Thyroid gland (tissue), 4 donors: Measurements from ENCODE around the gene FGFBP1. TPM values are rescaled to one million over a fixed set of nuclear protein-coding genes. Genes with fewer than 3 reads are reported as not detected.

ENCODE experiments used
- DNase-seq, 2 donors: peaks; one replicate each; pipeline ENCODE4 v3.0.0-alpha.2; 2019
- H3K27ac ChIP-seq, 3 donors: fragments of 200-600 bp; sonication (generic); 1 replicate in 2 of 3; 2 replicates in 1 of 3; pipeline ENCODE4 v1.5.1; 2016 to 2019; ENCODE audit warnings: mild to moderate bottlenecking in 1 of 3, moderate library complexity in 1 of 3
- H3K27me3 ChIP-seq: fragments of 200-600 bp; sonication (generic); one replicate; pipeline ENCODE4 v1.5.1; 2019
- H3K36me3 ChIP-seq, 2 donors: fragments of 200-600 bp; sonication (generic); one replicate each; pipeline ENCODE4 v1.5.1; 2016 to 2019
- H3K4me1 ChIP-seq, 2 donors: fragments of 200-600 bp; sonication (generic); one replicate each; pipeline ENCODE4 v1.5.1; 2017 to 2019
- H3K4me3 ChIP-seq, 3 donors: fragments of 200-600 bp; sonication (generic); replicated peaks in 1 of 3; 1 replicate in 2 of 3; 2 replicates in 1 of 3; pipeline ENCODE4 v1.5.1; 2016; ENCODE audit warnings: mild to moderate bottlenecking in 1 of 3
- H3K9me3 ChIP-seq: fragments of 200-600 bp; sonication (generic); one replicate; pipeline ENCODE4 v1.5.1; 2017
- POLR2A ChIP-seq, 2 donors: fragments of 450-650 bp; IDR thresholded peaks; one replicate each; pipeline ENCODE4 v1.6.1; 2017; ENCODE audit warnings: antibody characterized with exemption in 2 of 2, mild to moderate bottlenecking in 2 of 2, moderate library complexity in 1 of 2
- WGBS, 2 donors: methylation state at CpG; one replicate each; pipeline ENCODE4 v1.1.5; 2017; 5-methylcytosine and 5-hydroxymethylcytosine counted together
- intact Hi-C: fragments of 100-400 bp; cut with DNase I; formaldehyde crosslinking; loops from one replicate; pipeline ENCODE4 v1.15.1; 2023
- total RNA-seq, 4 donors: library from RNA; depleted of rRNA; stranded (reverse); fragments of >200 nt; gene quantifications; one replicate each; pipeline ENCODE4 v1.2.3, GENCODE V29; 2016
- TF ChIP-seq, protein P1 (sequence below), 6 experiments: fragments of 200-600 bp in 3 of 6; fragments of 450-650 bp in 3 of 6; sonication (generic) in 3 of 6; IDR thresholded peaks; one replicate each; pipeline ENCODE4 v1.5.1; 2016 to 2019; ENCODE audit warnings: antibody characterized with exemption in 6 of 6, mild to moderate bottlenecking in 2 of 6, inconsistent platforms in 1 of 6, moderate library complexity in 1 of 6

Gene FGFBP1
- total RNA-seq, 4 donors from 2014 or later, result 0.22 to 2.3 (median 0.44) TPM; not detected in 1

DNA sequence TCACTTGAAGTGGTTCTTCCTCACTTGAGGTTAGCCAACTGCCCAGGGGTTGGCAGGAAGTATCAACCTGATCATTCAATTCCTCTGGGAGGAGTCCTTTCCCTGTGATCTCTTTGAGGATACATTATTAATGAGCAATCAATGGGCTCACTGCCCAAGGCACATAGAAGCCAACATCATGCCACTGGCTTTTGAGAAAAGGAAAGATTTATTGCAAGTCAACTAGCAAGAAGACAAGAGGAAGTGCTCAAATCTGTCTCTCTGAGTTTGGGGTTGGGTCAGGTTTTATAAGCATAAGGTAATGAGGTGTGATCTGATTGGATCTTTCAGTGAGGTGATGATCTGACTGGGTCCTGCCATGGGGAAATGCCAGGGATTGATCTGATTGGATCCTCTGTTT lies 39.6 kb downstream of the FGFBP1 start:
- TF ChIP-seq POLR2A (IDR thresholded peaks at IDR 0.05), result no peak
- TF ChIP-seq, protein P1, sequence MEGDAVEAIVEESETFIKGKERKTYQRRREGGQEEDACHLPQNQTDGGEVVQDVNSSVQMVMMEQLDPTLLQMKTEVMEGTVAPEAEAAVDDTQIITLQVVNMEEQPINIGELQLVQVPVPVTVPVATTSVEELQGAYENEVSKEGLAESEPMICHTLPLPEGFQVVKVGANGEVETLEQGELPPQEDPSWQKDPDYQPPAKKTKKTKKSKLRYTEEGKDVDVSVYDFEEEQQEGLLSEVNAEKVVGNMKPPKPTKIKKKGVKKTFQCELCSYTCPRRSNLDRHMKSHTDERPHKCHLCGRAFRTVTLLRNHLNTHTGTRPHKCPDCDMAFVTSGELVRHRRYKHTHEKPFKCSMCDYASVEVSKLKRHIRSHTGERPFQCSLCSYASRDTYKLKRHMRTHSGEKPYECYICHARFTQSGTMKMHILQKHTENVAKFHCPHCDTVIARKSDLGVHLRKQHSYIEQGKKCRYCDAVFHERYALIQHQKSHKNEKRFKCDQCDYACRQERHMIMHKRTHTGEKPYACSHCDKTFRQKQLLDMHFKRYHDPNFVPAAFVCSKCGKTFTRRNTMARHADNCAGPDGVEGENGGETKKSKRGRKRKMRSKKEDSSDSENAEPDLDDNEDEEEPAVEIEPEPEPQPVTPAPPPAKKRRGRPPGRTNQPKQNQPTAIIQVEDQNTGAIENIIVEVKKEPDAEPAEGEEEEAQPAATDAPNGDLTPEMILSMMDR (IDR thresholded peaks at IDR 0.05), result no peak
- Histone ChIP-seq H3K36me3 (no peaks in the 10 kb centered on the region), H3K4me1 (no peaks in the 10 kb centered on the region), H3K9me3 (no peaks in the 10 kb centered on the region), H3K27ac (no peak overlapping the region), H3K4me3 (no peak overlapping the region), H3K27me3 (no peaks in the 10 kb centered on the region)
- DNase-seq, result no peak
- intact Hi-C loops, result no loop called here

DNA sequence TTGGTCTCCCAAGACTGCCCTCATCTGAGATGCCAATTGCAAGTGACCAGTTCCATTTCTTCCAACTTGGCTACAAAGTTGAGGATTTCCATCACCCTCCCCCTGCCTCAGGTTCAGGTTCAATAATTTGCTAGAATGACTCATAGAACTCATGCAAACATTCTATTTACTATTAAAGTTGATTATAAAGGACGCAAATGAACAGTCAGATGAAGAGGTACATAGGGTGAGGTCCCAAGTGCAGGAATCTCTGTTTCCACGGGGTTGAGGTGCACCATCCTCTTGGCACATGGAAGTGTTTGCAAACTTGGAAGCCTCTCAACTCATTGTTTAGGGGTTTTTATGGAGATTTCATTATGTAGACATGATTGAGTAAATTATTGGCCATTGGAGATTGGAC lies 41.0 kb downstream of the FGFBP1 start:
- H3K27ac ChIP-seq, result no peak overlapping the region
- intact Hi-C loops, result no loop called here
- H3K4me3 ChIP-seq, result no peak overlapping the region
- H3K9me3 ChIP-seq, result no peaks in the 10 kb centered on the region
- WGBS, 2 donors, result 88 to 100% methylated on average over 2 of the region's 2 CpGs
- H3K36me3 ChIP-seq, result no peaks in the 10 kb centered on the region
- H3K27me3 ChIP-seq, result no peaks in the 10 kb centered on the region
- no peaks in the 10 kb centered on the region for H3K4me1 ChIP-seq
- DNase-seq, result no peak
- no peak for TF ChIP-seq POLR2A (IDR thresholded peaks at IDR 0.05)
- TF ChIP-seq, protein P1 (IDR thresholded peaks at IDR 0.05), result no peak

DNA sequence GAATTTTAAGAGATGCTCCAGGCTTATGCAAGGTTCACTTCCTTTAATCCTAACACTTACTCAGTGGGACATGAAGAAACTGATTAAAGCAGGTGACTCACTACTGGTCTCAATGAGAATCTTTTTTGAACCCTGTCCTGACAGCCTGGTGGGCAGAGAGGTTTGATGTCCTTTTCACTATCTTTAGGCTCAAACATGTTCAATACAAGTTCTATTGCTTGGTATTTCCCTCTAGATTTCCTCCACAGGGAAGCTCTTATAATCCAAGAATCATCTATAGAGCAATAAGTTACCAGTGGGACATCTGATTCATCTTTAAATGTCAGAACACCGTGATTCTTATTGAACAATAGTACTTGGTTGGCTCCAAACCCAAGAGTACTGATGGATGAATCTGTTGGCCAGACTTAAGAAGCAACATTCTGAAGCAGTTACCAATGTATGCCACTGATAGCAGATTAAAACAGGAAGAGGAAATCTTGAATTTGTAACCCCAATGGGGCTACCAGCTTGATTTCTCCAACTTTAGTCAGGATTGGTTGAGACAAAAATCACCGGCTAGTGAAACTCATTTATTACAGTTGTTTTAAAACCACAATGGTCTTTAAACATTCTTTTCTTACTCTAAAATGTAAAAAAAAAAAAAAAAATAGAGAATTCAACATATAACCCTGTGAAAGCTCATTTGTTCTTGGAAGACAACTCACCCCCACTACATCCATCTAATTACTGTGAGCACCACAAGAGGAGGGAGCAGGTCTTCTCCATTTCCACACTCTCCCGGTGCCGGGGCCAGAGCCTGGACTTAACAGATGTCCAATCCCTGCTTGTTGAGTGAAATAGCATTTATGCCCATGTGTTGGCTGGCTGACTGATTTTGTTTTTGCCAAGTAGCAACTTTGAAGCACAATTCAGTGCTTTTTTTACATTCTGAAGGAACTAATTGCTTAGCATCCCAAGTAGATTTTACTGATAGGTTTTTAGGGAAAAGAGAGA lies 43.3 kb downstream of the FGFBP1 start:
- Histone ChIP-seq H3K4me1 (no peaks in the 10 kb centered on the region), H3K4me3 (no peak overlapping the region), H3K9me3 (no peaks in the 10 kb centered on the region), H3K36me3 (no peaks in the 10 kb centered on the region), H3K27ac (no peak overlapping the region), H3K27me3 (no peaks in the 10 kb centered on the region)
- 81 to 84% methylated on average over 4 of the region's 4 CpGs for WGBS, 2 donors
- intact Hi-C loops, result no loop called here
- no peak for DNase-seq
- TF ChIP-seq, protein P1 (IDR thresholded peaks at IDR 0.05), result no peak
- TF ChIP-seq POLR2A (IDR thresholded peaks at IDR 0.05), result no peak

DNA sequence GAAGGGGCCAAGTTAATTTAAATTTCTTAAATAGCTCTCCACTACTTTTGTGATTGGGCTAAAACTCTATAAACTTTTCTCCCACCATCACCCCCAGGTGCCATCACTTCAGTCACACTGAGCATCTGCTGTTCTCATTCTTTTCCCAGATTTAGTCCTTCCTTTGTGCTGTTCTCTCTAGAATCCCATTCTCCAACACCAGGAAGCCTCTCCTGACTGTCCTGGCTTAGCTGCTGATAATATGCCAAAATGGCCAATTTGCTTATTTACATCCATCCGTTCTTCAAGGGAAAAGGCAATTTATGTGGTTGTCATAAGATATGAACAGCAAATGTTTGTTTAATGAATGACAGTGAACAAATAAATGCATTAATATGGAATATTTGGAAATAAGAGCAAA lies 44.1 kb downstream of the FGFBP1 start:
- Histone ChIP-seq H3K9me3 (no peaks in the 10 kb centered on the region), H3K36me3 (no peaks in the 10 kb centered on the region), H3K27ac (no peak overlapping the region), H3K4me1 (no peaks in the 10 kb centered on the region), H3K4me3 (no peak overlapping the region), H3K27me3 (no peaks in the 10 kb centered on the region)
- TF ChIP-seq, protein P1 (IDR thresholded peaks at IDR 0.05), result no peak
- TF ChIP-seq POLR2A (IDR thresholded peaks at IDR 0.05), result no peak
- no peak for DNase-seq
- intact Hi-C loops, result no loop called here
- 89 to 98% methylated on average over 1 of the region's 1 CpG for WGBS, 2 donors

DNA sequence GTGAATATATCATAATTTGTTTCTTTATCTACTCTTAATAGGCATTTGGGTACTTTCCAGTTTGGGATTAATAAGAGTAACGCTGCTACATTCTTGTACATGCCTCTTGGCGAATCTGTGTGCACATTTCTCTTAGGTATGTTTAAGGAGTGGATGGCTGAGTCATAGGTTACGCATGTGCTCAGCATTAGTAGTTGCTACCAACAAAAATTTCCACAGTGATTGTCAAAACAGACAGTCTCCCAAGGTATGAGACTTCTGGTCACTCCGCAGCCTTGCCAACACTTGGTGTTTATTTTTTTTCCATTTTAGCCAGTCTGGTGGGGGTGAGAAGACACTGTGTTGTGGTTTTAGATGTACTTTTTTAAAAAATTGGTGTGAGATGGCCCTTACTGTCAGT lies 44.6 kb downstream of the FGFBP1 start:
- WGBS, 2 donors, result 84 to 90% methylated on average over 4 of the region's 4 CpGs
- no peak for DNase-seq
- Histone ChIP-seq H3K9me3 (no peaks in the 10 kb centered on the region), H3K4me1 (no peaks in the 10 kb centered on the region), H3K4me3 (no peak overlapping the region), H3K27me3 (no peaks in the 10 kb centered on the region), H3K27ac (no peak overlapping the region), H3K36me3 (no peaks in the 10 kb centered on the region)
- intact Hi-C loops, result no loop called here
- TF ChIP-seq POLR2A (IDR thresholded peaks at IDR 0.05), result no peak
- TF ChIP-seq, protein P1 (IDR thresholded peaks at IDR 0.05), result no peak
